Testis (tissue), 2 donors: ENCODE data around the gene OR10T2.

Source experiments
- POLR2A ChIP-seq: fragments of 450-650 bp; IDR thresholded peaks from one replicate; pipeline ENCODE4 v1.6.1; 2017; ENCODE audit warnings: antibody characterized with exemption, mild to moderate bottlenecking, moderate library complexity
- TF ChIP-seq, protein P1 (sequence below), 3 experiments: fragments of 450-650 bp in 2 of 3; fragments of 200-600 bp in 1 of 3; sonication (generic) in 1 of 3; IDR thresholded peaks; one replicate each; pipeline ENCODE4 v1.5.1; 2016 to 2019; ENCODE audit warnings: antibody characterized with exemption in 3 of 3, mild to moderate bottlenecking in 2 of 3, moderate library complexity in 1 of 3

DNA sequence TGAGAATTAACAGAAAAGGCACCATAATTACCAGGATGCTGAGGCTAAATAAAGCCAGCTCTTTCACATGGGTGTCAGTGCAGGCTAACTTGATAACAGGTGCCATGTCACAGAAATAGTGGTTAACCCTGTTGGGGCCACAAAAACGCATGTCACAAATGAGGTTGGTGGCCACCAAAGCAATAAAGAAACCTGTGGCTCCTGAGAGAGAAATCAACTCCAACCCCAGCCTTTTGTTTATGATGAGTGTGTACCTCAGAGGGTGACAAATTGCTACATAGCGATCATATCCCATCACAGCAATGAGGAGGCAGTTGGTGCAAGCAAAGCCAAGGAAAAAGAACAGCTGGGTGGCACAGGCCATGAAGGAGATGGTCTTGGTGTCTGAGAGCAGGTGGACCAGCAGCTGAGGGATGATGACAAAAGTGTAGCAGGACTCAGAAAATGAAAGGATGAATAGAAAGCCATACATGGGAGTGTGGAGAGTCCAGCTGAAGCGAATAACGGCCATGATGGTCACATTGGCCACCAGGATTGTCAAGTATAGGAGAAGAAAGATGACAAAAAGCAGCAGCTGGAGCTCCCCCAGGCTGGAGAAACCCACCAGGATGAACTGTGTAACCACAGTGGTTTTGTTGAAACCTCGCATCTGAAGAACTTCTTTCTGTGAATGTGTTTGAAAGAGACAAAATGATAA lies at the start of gene OR10T2:
- no peak for TF ChIP-seq POLR2A
- TF ChIP-seq, protein P1, sequence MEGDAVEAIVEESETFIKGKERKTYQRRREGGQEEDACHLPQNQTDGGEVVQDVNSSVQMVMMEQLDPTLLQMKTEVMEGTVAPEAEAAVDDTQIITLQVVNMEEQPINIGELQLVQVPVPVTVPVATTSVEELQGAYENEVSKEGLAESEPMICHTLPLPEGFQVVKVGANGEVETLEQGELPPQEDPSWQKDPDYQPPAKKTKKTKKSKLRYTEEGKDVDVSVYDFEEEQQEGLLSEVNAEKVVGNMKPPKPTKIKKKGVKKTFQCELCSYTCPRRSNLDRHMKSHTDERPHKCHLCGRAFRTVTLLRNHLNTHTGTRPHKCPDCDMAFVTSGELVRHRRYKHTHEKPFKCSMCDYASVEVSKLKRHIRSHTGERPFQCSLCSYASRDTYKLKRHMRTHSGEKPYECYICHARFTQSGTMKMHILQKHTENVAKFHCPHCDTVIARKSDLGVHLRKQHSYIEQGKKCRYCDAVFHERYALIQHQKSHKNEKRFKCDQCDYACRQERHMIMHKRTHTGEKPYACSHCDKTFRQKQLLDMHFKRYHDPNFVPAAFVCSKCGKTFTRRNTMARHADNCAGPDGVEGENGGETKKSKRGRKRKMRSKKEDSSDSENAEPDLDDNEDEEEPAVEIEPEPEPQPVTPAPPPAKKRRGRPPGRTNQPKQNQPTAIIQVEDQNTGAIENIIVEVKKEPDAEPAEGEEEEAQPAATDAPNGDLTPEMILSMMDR (IDR thresholded peaks at IDR 0.05), result no peak
